H9 (cell line): ENCODE measurements around the gene GALNT9. TPM values are rescaled to one million over a fixed set of nuclear protein-coding genes. Genes with fewer than 3 reads are reported as not detected.

Experiments used
- DNase-seq: peaks from one replicate; pipeline ENCODE4 v3.0.0-alpha.2; 2017
- H2AFZ ChIP-seq: one replicate; pipeline ENCODE4 v1.6.1; 2013; ENCODE audit warnings: mild to moderate bottlenecking, low read length, control low read depth, moderate library complexity
- H2AK5ac ChIP-seq: 2 replicates; pipeline ENCODE4 v1.6.1; 2013; ENCODE audit warnings: low read length, control low read depth, mixed read lengths; ENCODE audit not compliant: insufficient read length
- H2BK120ac ChIP-seq: one replicate; pipeline ENCODE4 v1.6.1; 2013; ENCODE audit warnings: low read depth, mild to moderate bottlenecking, low read length, control low read depth, inconsistent platforms; ENCODE audit not compliant: poor library complexity, severe bottlenecking
- H2BK12ac ChIP-seq: 2 replicates; pipeline ENCODE4 v1.6.1; 2013; ENCODE audit warnings: low read length, control low read depth, mixed read lengths, low read depth; ENCODE audit not compliant: insufficient read length
- H2BK15ac ChIP-seq: 2 replicates; pipeline ENCODE4 v1.6.1; 2013; ENCODE audit warnings: low read depth, low read length, control low read depth
- H2BK20ac ChIP-seq: one replicate; pipeline ENCODE4 v1.6.1; 2013; ENCODE audit warnings: low read depth, mild to moderate bottlenecking, low read length, control low read depth, inconsistent platforms; ENCODE audit not compliant: poor library complexity, severe bottlenecking
- H2BK5ac ChIP-seq: 2 replicates; pipeline ENCODE4 v1.6.1; 2013; ENCODE audit warnings: low read length, control low read depth, mixed read lengths; ENCODE audit not compliant: insufficient read length
- H3K14ac ChIP-seq: 2 replicates; pipeline ENCODE4 v1.6.1; 2013; ENCODE audit warnings: low read length, control low read depth; ENCODE audit not compliant: insufficient read depth
- H3K18ac ChIP-seq: 2 replicates; pipeline ENCODE4 v1.6.1; 2013; ENCODE audit warnings: low read depth, mild to moderate bottlenecking, mixed read lengths, low read length, control low read depth; ENCODE audit not compliant: insufficient read length
- H3K23ac ChIP-seq: 2 replicates; pipeline ENCODE4 v1.6.1; 2013; ENCODE audit warnings: low read length, control low read depth, mixed read lengths, low read depth; ENCODE audit not compliant: insufficient read length
- H3K23me2 ChIP-seq: 2 replicates; pipeline ENCODE4 v1.6.1; 2013; ENCODE audit warnings: low read depth, mild to moderate bottlenecking, mixed read lengths, low read length, control low read depth; ENCODE audit not compliant: insufficient read length, poor library complexity, severe bottlenecking
- H3K27ac ChIP-seq: 2 replicates; pipeline ENCODE4 v1.5.1; 2013; ENCODE audit warnings: low read length, control low read depth, mixed read lengths, low read depth; ENCODE audit not compliant: insufficient read length
- H3K27me3 ChIP-seq: 2 replicates; pipeline ENCODE4 v1.6.1; 2013; ENCODE audit warnings: low read length, control low read depth, inconsistent platforms; ENCODE audit not compliant: insufficient read depth
- H3K4ac ChIP-seq: 2 replicates; pipeline ENCODE4 v1.6.1; 2013; ENCODE audit warnings: low read depth, mild to moderate bottlenecking, control low read depth, inconsistent platforms, low read length, moderate library complexity
- H3K4me1 ChIP-seq: 2 replicates; pipeline ENCODE4 v1.6.1; 2013; ENCODE audit warnings: low read length, control low read depth, inconsistent platforms; ENCODE audit not compliant: insufficient read depth
- H3K4me2 ChIP-seq: 2 replicates; pipeline ENCODE4 v1.6.1; 2013; ENCODE audit warnings: low read length, control low read depth, mixed read lengths; ENCODE audit not compliant: insufficient read length, insufficient read depth
- H3K56ac ChIP-seq: 2 replicates; pipeline ENCODE4 v1.6.1; 2013; ENCODE audit warnings: low read depth, mild to moderate bottlenecking, mixed read lengths, low read length, control low read depth; ENCODE audit not compliant: insufficient read length
- H3K79me1 ChIP-seq: 2 replicates; pipeline ENCODE4 v1.6.1; 2013; ENCODE audit warnings: low read depth, mild to moderate bottlenecking, moderate library complexity, low read length, control low read depth, inconsistent platforms; ENCODE audit not compliant: insufficient read depth, poor library complexity, severe bottlenecking
- H3K79me2 ChIP-seq: 2 replicates; pipeline ENCODE4 v1.6.1; 2013; ENCODE audit warnings: low read length, control low read depth, inconsistent platforms; ENCODE audit not compliant: insufficient read depth
- H3K9ac ChIP-seq: 2 replicates; pipeline ENCODE4 v1.6.1; 2013; ENCODE audit warnings: low read length, control low read depth, mixed read lengths; ENCODE audit not compliant: insufficient read length; ENCODE audit errors: extremely low read depth
- H3K9me3 ChIP-seq: one replicate; pipeline ENCODE4 v1.6.1; 2013; ENCODE audit warnings: low read depth, low read length, inconsistent platforms; ENCODE audit not compliant: control insufficient read depth
- H3T11ph ChIP-seq: one replicate; pipeline ENCODE4 v1.6.1; 2013; ENCODE audit warnings: mild to moderate bottlenecking, low read length, control low read depth, inconsistent platforms
- H4K20me1 ChIP-seq: one replicate; pipeline ENCODE4 v1.6.1; 2013; ENCODE audit not compliant: control insufficient read depth, insufficient read length, insufficient read depth
- H4K5ac ChIP-seq: 2 replicates; pipeline ENCODE4 v1.6.1; 2013; ENCODE audit warnings: low read depth, mild to moderate bottlenecking, mixed read lengths, low read length, control low read depth; ENCODE audit not compliant: insufficient read length
- H4K8ac ChIP-seq: replicated peaks from 2 replicates; pipeline ENCODE4 v1.6.1; 2013; ENCODE audit warnings: low read length, control low read depth, mixed read lengths, low read depth; ENCODE audit not compliant: insufficient read length
- H4K91ac ChIP-seq: 2 replicates; pipeline ENCODE4 v1.6.1; 2013; ENCODE audit warnings: low read depth, mild to moderate bottlenecking, moderate library complexity, mixed read lengths, low read length, control low read depth; ENCODE audit not compliant: insufficient read length
- H3K27ac Mint-ChIP-seq, 3 experiments: 2 replicates in 2 of 3; 3 replicates in 1 of 3; pipeline ENCODE4 v1.8.0; 2020 to 2021; ENCODE audit warnings: mixed read lengths in 3 of 3, mild to moderate bottlenecking in 1 of 3, moderate library complexity in 1 of 3
- H3K27me3 Mint-ChIP-seq: 2 replicates; pipeline ENCODE4 v1.8.0; 2021; ENCODE audit warnings: low read depth, mild to moderate bottlenecking, moderate library complexity, mixed read lengths
- H3K36me3 Mint-ChIP-seq, 3 experiments: 2 replicates in 2 of 3; 3 replicates in 1 of 3; pipeline ENCODE4 v1.8.0; 2020 to 2021; ENCODE audit warnings: low read depth in 3 of 3, mixed read lengths in 3 of 3; ENCODE audit not compliant: insufficient read depth in 1 of 3
- H3K4me1 Mint-ChIP-seq, 2 experiments: 2 replicates each; pipeline ENCODE4 v1.8.0; 2020; ENCODE audit warnings: mixed read lengths in 2 of 2
- H3K4me3 Mint-ChIP-seq, 2 experiments: 2 replicates in 1 of 2; 3 replicates in 1 of 2; pipeline ENCODE4 v1.8.0; 2020 to 2021; ENCODE audit warnings: mild to moderate bottlenecking in 2 of 2, mixed read lengths in 2 of 2, moderate library complexity in 1 of 2
- H3K9me3 Mint-ChIP-seq, 2 experiments: 2 replicates in 1 of 2; 3 replicates in 1 of 2; pipeline ENCODE4 v1.8.0; 2020; ENCODE audit warnings: mild to moderate bottlenecking in 2 of 2, mixed read lengths in 2 of 2, moderate library complexity in 1 of 2
- WGBS: extraction: QIAGEN DNeasy Blood & Tissue Kit; methylation state at CpG from one replicate; pipeline ENCODE4 v1.1.7; 2013; ENCODE audit warnings: missing lambda C conversion rate, low lambda C conversion rate, mixed read lengths; ENCODE audit not compliant: insufficient read length; ENCODE audit errors: extremely low coverage; 5-methylcytosine and 5-hydroxymethylcytosine counted together
- total RNA-seq: library from RNA; stranded (reverse); gene quantifications from 2 replicates; pipeline ENCODE4 v1.2.1, GENCODE V29; 2021
- TF ChIP-seq, protein P1 (sequence below): fragments of 200-600 bp; sonication (generic); conservative IDR thresholded peaks from 3 replicates; pipeline ENCODE4 v1.8.0; 2021; ENCODE audit warnings: antibody characterized with exemption, mild to moderate bottlenecking

Gene GALNT9
- total RNA-seq, 1 experiment from 2014 or later, result 0.35 TPM

DNA sequence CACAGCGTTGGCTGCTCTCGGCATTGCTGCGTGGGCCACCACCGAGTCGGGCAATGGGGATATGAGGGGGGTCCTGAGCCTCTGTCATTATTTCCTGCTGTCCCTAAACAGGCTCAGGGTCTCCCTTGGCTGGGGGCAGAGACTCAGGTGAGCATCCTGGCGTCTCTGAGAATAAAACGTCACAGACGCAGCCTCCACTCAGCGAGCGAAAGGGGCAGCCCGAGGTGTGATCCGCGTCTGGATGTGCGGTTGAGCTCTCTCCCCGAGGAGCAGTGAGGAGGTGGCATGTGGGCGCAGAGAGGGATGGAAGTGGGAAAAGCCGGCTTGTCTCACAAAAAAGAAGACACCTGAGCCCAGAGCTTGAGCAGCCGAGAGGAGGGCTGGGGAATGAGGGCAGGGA lies 62.6 kb downstream of the GALNT9 start:
- H3T11ph ChIP-seq, result no peak overlapping the region
- no peak overlapping the region for H3K23ac ChIP-seq
- H2BK20ac ChIP-seq, result no peak overlapping the region
- H2BK12ac ChIP-seq, result no peak overlapping the region
- H2BK5ac ChIP-seq, result no peak overlapping the region
- no peaks in the 10 kb centered on the region for H3K79me1 ChIP-seq
- H3K56ac ChIP-seq, result no peak overlapping the region
- H3K27me3 ChIP-seq, result no peaks in the 10 kb centered on the region; the same call in 1 of the 2 replicates
- H3K79me2 ChIP-seq, result no peaks in the 10 kb centered on the region
- Mint-ChIP-seq H3K27ac (no peak overlapping the region), H3K4me3 (no peak overlapping the region), H3K36me3 (no peaks in the 10 kb centered on the region), H3K9me3 (no peaks in the 10 kb centered on the region), H3K27me3 (peaks cover 27% of the 10 kb centered on the region), H3K4me1 (no peaks in the 10 kb centered on the region)
- no peak overlapping the region for H2AK5ac ChIP-seq
- H4K20me1 ChIP-seq, result peaks cover 5% of the 10 kb centered on the region
- H4K8ac ChIP-seq, result no peak overlapping the region
- TF ChIP-seq, protein P1, sequence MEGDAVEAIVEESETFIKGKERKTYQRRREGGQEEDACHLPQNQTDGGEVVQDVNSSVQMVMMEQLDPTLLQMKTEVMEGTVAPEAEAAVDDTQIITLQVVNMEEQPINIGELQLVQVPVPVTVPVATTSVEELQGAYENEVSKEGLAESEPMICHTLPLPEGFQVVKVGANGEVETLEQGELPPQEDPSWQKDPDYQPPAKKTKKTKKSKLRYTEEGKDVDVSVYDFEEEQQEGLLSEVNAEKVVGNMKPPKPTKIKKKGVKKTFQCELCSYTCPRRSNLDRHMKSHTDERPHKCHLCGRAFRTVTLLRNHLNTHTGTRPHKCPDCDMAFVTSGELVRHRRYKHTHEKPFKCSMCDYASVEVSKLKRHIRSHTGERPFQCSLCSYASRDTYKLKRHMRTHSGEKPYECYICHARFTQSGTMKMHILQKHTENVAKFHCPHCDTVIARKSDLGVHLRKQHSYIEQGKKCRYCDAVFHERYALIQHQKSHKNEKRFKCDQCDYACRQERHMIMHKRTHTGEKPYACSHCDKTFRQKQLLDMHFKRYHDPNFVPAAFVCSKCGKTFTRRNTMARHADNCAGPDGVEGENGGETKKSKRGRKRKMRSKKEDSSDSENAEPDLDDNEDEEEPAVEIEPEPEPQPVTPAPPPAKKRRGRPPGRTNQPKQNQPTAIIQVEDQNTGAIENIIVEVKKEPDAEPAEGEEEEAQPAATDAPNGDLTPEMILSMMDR, result no peak
- H3K4ac ChIP-seq, result no peak overlapping the region
- no peak overlapping the region; the same call in 1 of the 2 replicates for H3K14ac ChIP-seq
- H3K27ac ChIP-seq, result no peak overlapping the region
- no CpG with 5 or more reads among the region's 18 CpGs for WGBS
- no peak overlapping the region for H4K91ac ChIP-seq
- no peak overlapping the region for H3K9ac ChIP-seq
- no peak overlapping the region for H3K4me2 ChIP-seq
- no peak overlapping the region for H2BK15ac ChIP-seq
- H2AFZ ChIP-seq, result no peak overlapping the region
- H3K4me1 ChIP-seq, result no peaks in the 10 kb centered on the region
- H2BK120ac ChIP-seq, result no peak overlapping the region
- DNase-seq, result no peak
- H3K18ac ChIP-seq, result no peak overlapping the region
- no peaks in the 10 kb centered on the region for H3K9me3 ChIP-seq
- no peak overlapping the region for H4K5ac ChIP-seq
- H3K23me2 ChIP-seq, result no peaks in the 10 kb centered on the region
